OCI-M2 (cell line): ENCODE results near the gene NFAM1.

ENCODE experiments used
- DNase-seq: peaks from one replicate; lab custom pipeline; 2025; ENCODE audit not compliant: unreplicated experiment; lab: John Stamatoyannopoulos, UW

NFAM1 gene

DNA sequence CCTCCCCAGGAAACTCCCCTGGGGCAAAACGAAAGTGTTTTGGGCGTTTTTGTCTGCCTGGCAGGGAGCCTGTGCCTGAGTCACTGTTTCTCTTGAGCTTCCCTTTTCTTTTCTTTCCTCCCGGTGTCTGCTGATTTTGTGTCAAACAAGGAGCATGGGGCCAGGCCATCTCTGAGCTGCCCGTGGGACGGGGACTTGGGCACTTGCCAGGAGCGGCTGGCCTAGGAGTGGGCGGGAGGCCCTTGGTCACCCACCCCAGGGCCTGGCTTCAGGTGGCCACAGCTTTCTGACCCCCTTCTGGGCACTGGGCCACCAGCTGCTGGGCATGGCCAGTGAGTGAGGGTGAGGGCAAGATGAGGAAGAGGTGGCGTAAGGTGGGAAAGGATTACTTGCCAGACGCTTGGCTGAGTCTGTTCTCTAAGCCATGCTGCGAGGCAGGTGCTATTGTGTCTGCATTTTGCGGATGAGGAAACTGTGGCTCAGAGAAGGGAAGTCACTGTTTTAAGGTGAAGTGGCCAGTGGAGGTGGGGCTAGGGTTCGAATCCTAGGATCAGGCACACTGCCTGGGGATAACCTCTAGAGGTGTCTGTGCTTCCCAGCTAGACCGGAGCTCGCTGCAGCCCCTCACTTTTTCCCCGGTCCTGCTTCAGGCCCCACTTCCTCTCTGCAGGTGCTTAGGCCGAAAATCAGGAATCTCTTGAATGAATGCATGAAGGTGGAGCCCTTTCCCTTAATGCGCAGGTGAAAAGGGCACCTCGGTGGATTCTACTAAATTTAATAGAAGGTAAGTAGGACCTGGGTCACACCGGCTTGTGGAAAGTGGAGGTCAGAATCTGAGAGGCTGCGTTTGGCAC is 7.8 kb upstream of the NFAM1 start:
- no peak for DNase-seq

DNA sequence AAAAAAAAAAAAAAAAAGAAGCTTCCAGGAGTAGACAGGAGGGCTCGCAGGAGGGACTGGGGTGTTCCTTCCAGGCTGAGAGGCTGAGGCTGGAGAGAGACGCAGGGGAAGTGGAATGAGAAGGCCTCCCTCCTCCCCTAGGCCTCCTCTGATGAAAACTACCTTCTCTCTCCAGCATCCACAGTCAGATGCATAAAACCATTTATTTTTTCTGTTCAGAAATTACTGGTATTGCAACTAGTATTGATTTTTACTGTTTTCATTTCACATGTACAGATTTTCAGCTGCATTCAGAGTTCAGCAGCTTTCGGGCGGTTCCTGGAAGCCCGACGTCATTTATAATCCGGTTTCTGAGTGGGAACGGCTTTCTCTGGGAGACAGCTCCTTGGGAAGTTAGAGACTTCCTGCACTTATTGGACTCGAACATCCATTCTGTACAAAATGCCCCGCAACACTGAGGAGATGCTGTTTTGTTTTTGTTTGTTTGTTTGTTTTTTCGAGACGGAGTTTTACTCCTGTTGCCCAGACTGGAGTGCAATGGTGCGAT is 6.9 kb upstream of the NFAM1 start:
- no peak for DNase-seq

DNA sequence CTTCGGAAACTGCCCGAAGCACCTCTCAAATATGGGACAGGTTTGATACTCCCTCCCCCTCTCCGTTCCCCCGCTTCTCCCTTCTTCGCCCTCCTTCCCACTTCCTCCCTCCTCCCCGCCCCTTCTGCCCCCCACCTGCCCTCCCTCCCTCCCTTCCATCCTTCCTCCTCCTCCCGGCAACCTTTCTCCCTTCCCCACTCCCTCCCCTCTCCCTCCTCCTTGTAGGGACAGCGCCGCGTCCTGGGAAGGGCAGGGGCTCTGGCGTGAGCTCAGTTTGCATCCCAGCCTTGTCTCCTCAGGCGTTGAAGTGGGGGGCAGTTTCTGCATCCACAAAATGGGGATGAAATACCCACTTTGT is 6.1 kb upstream of the NFAM1 start:
- no peak for DNase-seq

DNA sequence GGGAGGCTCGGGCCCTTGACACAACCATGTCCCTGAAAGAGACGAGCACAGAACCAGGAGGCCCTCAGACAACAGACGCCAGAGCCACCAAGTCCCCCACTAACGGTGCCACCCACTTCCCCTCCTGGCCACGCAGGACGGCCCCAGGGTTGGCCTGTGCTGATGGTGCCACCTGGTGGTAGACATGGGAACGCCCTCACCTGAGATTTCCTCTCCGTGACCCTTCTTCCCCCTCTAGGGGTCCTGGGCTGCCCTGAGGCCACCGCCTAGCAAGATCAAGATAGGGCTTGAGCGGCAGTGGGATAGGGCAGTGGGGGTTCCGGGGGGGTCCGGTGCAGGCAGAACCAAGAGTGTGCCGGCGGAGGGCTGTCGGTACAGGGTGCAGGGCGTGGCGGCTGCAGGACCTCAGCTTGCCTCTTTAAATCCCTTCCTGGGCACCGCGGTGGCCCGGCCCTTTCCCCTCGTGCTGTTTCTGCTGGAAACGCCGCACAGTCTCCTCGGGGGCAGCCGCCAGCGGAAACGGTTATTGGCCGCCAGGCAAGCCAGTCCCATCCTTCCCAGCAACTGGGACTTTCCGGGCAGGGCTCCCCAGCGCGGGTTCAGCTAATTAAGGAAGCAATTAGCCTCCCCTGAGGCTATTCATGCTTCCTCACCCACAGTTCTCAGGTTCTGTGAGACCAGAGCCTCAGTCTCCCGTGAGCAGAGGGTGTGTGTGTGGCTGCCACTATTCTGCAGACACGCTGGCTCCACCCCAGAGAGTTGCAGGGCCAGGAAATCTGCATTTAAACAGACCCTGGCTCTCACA is 5.5 kb upstream of the NFAM1 start:
- DNase-seq: no peak

DNA sequence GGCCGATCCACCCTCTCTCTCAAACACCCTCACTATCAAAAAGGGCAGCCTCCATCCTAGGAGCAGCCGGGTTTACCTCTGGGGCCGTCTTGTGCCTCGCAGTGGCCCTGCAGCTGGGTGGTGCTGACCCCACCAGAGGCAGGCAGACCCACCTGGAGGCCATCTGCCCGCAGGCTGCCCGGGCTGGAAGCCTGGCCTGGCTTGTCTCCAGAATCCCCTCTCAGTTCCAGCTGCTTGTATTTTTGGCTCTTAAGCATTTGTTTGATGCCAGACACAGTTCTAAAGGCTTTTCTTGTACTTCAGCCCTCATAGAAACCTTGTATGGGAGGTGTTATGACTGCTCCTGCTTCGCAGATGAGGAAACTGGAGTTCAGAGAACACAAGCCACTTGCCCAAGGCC is 4.2 kb upstream of the NFAM1 start:
- no peak for DNase-seq

DNA sequence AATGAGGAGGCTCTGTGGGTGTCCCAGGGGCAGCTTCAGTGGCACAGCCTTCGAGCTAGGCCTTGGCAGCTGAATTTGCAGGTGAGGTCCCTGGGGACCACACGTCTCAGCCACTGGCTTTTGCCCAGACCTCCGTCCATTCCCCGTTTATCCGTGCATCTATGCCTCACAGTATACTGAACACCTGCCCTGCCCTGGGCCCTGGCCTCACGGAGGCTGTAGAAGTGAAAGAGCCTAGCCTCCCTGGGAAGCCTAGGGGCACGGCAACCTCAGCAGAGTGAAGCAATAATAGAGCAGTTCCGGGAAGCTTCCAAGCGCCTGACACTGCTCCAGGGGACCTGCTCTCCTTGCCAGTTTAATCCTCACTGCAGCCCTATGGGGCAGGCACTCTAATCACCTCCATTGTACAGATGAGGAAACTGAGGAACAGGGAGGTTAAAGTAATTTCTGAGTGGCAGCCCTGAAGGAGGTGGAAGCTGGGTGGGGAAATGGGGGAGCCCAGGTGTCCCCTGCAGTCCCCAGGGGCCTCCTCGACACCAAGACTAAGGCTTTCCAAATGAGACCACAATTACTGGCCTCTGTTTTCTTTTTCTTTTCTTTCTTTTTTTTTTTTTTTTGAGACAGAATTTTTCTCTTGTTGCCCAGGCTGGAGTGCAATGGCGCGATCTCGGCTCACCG is 2.7 kb upstream of the NFAM1 start:
- no peak for DNase-seq

DNA sequence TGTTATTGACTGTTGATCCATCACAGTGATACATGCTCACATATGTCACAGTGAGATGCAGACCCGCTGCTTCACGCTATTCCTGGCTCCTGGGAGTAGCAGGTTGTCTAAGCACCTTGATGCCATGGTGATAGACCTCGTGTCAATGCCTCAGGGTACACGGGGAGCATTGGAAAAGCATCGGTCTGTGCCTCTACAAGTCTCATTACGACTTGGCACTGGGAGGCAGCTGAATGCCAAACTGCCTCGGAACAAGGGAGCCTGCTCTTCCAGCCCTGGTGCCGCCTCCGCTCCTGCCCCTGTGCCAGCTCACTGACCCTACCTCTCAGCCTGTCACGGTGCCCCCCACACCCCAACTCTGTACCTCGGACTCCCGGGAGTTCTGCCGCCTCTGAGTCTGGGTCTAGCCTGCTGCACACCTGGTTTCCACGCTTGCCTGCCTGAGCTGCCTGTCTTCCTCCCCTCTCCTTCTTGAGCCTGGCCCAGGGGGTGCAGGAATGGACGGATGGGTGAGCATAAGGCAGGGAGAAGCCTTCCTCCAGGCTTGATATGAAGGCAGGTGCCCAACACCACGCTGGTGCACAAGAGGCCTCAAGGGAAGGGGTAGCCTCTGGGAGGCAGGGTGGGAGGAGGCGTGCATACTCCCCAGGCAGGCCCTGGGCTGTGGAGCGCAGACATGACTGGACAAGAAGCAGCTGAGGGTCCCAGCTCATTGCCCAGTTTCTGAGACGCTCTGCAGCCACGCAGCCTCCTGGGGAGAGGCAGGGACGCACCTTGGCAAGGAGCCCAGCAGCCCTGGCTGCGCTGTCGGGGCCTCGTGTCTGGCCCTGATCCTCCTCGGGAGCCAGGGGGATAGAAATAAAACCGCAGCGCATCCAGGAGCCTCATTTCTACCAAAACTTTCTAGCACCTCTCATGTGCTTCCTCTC is 1.8 kb upstream of the NFAM1 start:
- no peak for DNase-seq

DNA sequence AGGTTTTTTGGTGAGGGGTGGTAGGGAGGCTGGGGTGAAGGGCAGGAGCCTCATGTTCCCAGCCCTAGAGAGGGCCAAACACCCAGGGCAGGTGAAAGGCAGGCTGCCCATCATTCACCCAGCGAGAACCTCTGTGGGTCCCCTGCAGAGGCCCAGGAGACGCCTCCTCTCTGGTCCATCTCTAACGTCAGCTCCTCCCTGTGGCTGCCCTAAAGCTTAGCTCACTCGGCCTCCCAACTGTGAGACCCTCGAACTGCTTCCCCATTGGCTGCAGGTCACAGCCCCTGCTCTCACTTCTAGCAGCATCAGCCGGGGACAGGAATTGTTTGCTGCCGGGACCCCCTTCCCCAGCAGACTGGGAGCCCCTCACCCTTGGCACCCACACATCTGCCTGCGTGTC is 615 bp upstream of the NFAM1 start:
- DNase-seq: no peak

DNA sequence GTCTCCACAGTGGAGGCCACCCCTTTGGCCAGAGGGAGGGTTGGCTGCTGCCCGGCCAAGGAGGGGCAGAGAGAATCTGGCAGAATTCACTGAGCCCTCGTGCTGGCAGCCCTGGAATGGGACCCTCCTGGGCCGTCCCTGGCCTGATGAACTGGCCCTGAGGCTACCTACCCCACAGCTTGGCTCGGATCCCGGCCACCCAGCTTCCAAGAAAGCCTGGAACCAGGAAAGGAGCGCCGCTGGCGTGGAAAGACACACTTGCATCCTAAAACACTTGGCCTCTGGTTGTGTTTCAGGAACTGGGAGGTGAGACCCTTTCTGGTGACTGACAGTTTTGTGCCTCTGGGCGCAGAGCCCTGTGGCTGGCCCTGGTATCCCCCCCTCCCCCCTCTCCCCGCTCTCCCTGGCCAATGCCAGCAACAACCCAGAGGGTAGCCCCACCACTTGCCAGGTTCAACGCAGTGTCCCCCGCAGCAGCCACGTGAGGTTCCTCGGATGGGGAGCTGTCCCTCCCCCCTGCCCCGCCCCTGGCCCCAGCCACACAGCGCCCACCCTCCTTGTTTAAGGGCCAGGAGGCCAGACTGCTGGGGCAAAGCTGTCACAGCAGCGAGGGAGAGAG is 693 bp downstream of the NFAM1 start:
- DNase-seq: no peak

DNA sequence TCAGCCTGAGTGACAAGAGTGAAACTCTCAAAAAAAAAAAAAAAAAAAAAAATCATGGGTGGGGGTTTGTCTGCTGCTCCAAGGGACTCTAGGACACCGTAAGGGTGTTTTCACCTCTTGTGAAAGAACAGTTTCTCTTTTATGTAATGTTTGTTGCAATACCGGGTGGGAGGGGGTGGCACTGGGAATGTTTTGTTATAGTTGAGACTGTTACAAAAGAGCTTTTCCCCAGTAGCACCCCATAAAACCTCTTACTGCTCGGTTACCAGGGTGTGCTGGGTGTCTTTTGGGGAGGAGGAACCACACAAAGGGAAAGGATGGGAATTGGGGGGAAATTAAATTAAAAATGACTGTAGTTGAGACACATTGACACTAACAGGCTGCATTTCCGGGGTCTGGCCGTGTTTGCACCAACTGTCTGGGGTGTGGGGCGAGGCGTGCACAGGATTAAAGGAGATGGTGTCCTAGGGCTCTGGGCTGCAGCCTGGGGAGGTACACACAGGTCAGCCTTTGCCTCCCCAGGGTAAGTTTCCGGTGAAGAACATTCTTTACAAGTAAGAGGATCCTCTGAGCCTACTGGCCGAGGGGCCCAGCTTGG is 1.6 kb downstream of the NFAM1 start:
- no peak for DNase-seq

DNA sequence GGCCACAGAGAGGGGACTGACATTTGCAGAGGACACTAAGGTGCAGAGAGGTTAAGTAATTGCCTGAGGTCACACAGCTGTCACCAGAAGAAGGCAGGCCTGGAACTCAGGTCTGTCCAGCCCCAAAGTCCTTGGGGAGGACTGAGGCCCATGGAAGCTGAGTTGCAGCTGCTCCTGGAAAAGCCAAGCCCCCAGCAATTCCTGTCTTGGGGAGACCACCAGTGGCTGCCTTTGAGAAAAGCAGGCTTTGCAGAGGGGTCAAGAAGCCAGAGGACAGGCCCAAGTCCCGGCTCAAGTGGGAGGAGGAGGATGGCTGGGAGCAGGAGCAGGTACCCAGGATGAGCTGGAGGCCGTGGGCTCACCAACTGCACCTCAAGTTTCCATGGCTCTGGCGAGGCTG is 3.4 kb downstream of the NFAM1 start:
- no peak for DNase-seq

DNA sequence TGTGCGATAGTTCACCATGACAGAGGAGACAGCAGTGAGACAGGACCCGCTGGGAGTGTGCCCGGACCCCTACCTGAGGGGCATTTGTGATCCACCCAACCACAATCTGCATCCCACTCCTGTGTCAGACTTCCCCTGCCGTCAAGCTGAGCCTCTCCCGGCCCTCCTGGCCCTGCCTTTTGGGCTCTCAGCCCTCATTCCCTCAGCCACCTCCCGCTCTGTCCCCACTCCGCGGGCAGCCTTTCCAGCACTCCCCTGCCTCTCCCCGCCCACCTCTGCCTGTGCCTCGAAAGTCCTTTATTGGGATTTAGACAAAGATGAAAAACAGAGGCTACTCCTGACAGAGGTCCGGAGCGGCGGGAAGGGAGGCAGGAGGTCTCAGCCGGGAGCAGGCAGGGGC is 4.2 kb downstream of the NFAM1 start:
- DNase-seq: no peak

DNA sequence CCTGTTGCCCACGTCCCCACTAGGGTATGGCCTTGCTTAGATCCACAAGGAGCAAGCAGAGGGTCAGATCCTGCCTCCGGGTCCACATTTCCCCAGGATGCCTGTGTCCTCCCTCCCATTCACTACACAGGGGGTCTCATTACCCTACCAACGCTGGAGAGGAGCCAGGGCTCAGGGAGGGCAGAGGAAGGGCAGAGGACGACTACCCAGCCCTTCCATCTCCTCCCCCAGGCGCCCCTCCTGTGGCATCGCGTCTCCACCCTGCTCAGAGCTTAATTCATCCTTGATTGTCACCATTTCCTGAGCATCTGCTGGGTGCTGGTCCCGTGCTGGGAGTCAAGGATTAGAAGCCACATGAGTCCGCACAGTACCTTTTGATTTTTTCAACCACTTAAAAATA is 5.0 kb downstream of the NFAM1 start:
- DNase-seq: no peak

DNA sequence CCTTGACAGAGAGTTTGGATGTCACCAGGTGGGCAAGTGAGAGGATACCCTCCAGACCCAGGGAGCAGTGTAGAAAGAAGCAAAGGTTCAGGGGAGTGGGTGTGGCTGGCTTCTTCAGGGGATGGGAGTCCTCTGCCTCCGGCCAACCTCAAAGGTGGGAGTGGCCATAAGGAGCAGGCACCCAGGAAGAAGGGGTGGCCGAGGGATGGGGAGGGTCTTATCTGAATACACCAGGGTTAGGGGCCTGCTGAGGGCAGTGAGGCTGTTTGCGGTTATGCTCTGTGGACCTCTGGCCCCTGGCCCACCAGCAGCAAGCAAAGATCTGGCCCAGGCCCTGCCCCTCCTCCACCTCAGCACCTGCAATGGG is 6.2 kb downstream of the NFAM1 start:
- DNase-seq: no peak

DNA sequence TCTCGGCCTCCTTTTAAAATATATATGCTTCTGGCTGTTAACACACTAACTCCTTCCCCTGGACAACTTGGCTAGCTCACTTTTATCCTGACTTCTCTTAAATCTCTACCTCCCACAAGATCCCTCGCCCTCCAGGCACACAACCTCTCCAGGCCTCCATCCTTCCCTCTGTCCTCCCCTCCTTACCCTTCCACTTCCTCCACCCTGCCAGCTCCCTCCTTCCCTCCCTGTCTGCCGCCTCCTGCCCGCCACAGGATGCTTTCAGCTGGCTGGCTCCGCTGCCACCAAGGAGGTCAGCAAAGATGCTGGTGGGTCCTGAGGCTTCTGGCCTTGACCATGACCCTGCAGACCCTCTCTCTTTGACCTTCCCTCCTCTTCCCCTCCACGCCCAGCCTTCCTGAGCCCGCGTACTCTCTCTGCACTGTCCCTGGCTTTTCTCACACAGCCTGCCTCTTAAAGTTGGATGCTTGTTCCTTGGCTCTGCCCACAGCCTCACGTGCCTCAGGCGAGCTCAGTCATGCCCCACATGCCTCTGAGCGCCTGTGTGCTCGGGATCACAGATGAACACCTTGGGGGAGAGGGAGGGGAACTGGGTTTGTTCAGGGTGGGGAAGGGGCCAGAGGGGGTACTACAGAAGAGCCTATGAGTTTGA is 6.7 kb downstream of the NFAM1 start:
- DNase-seq: no peak

DNA sequence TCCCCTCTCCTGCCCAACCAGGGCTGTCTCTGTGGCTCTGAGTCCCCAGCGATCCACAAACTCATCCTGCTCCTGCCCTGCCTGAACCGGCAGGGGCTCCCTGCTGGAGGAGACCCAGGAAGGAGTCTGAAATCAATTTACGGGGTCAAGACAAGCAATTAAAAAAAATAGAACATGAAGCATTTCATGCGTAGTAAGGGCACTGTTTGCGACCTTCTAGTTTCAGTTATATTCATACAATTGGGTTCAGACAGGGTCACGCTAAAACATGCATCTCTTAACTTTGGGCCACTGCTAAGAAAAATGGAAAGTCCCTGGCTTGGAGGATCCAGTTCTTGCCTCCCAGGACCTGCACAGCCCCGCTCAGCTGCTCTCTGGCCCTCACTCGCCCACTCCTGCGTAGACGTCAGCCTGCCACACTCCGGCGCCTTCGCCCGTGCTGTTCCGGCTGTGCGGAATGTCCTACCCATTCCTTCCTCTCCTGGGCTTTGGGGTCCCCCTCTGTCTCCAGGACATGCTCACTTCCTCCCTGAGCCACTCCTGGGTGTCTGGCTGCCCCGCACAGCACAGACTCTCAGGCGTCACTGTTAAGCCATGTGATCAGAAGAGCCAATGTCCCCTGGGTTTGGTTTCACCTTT is 12.8 kb downstream of the NFAM1 start:
- no peak for DNase-seq

DNA sequence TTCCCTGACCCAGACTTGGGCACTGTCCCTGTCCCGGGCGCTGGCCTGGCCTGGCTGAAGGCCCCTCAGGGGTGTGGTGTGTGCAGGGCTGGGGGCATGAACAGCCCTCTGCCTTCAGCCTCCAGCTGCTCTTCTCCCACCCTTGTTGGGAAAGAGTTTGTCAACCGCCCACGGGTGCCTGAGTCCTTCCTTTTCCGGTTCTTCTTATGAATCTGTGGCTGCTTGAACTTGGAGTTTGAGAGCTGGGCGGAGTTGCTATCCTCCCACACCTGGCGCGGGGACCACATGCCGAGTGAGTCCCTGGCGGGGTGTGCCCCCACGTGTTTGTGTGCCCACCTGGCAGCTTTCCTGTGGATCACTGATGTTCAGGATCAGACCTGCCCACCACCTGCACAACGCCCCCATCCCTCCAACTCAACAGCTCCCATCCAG is 13.4 kb downstream of the NFAM1 start:
- DNase-seq: no peak

DNA sequence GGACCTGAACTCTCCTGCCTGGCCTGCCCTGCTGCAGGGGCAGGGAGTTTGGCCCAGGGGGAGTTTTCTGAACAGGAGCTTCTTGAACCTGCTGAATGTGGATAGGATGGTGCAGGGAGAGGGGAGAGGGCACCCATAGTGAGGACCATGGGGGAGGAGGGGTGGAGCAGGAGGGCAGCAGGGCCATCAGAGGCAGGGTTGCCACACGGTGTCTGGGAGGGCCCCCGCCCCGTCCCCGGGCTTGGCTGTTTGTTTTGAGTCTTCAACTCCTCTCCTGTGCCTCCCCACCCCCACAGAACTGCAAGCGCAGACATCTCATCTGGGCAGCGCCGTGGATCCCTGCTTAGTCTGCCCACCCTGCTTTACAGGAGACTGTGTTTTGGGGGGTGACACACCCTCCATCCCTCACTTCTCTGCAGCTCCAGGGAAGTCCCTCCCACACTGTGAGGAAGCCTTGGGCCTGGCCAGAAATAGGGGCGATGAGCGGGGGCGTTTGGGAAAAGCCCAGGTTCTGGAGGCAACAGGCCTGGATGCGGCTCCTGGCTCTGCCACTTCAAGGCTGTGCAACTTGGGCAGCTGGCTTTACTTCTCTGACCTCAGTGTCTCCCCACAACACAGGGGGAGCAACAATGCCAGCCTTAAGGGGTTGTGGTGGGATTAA is 14.4 kb downstream of the NFAM1 start:
- no peak for DNase-seq
